NCI-H1105 (cell line): ENCODE results near the gene XPNPEP1.

ENCODE experiments used
- DNase-seq: peaks from one replicate; lab custom pipeline; 2025; lab: John Stamatoyannopoulos, UW

Gene XPNPEP1

GRCh38 chr10:109922976-109923921 is at the start of gene XPNPEP1:
XPNPEP1 (minus strand) TSS chr10:109923511; CDS start chr10:109923433, 78 bp downstream.
- peak; percentile 66 for DNase-seq

GRCh38 chr10:109972372-109973001 is 49.2 kb upstream of the XPNPEP1 start:
- no peak for DNase-seq

GRCh38 chr10:109971634-109972033 is 48.3 kb upstream of the XPNPEP1 start:
- no peak for DNase-seq

GRCh38 chr10:109969760-109970346 is 46.5 kb upstream of the XPNPEP1 start:
- DNase-seq, result no peak

- DNase-seq, result no peak
Observed at GRCh38 chr10:109968953-109969759, 45.8 kb upstream of the XPNPEP1 start.

GRCh38 chr10:109967739-109968088 is 44.4 kb upstream of the XPNPEP1 start:
- no peak for DNase-seq

GRCh38 chr10:109966961-109967738 is 43.8 kb upstream of the XPNPEP1 start:
- DNase-seq, result no peak

- no peak for DNase-seq
Observed at GRCh38 chr10:109964318-109964717, 41.0 kb upstream of the XPNPEP1 start.

- no peak for DNase-seq
Observed at GRCh38 chr10:109963439-109963838, 40.1 kb upstream of the XPNPEP1 start.

- DNase-seq, result no peak
Observed at GRCh38 chr10:109962247-109962646, 38.9 kb upstream of the XPNPEP1 start.

GRCh38 chr10:109961174-109962001 is 38.1 kb upstream of the XPNPEP1 start:
- DNase-seq, result no peak

- no peak for DNase-seq
Observed at GRCh38 chr10:109960682-109961081, 37.4 kb upstream of the XPNPEP1 start.

GRCh38 chr10:109959259-109960145 is 36.2 kb upstream of the XPNPEP1 start:
- no peak for DNase-seq

GRCh38 chr10:109958059-109958458 is 34.7 kb upstream of the XPNPEP1 start:
- DNase-seq, result no peak

- peak; percentile 7 for DNase-seq
Observed at GRCh38 chr10:109957092-109957797, 33.9 kb upstream of the XPNPEP1 start.

- DNase-seq, result no peak
Observed at GRCh38 chr10:109956454-109957091, 33.3 kb upstream of the XPNPEP1 start.

- DNase-seq, result no peak
Observed at GRCh38 chr10:109953766-109954165, 30.5 kb upstream of the XPNPEP1 start.

- DNase-seq, result no peak
Observed at GRCh38 chr10:109952526-109952925, 29.2 kb upstream of the XPNPEP1 start.
